Measurements from ENCODE around the gene SORCS2.

- TF ChIP-seq CTCF (IDR thresholded peaks at IDR 0.05; ENCODE audit: low read length): no peak
- no peak for TF ChIP-seq EZH2 (IDR thresholded peaks at IDR 0.05; ENCODE audit: borderline replicate concordance, low read length)
Measured at GRCh38 chr4:7464259-7464655, 271.9 kb downstream of the SORCS2 start.

All from OCI-LY1 (cell line).